SU-DHL-6 (cell line): ENCODE measurements around the gene RBM28.

Source experiments
- H2AFZ ChIP-seq: fragments of 200-600 bp; sonication (generic); 2 replicates; pipeline ENCODE4 v1.6.1; 2014; ENCODE audit warnings: low read depth, mild to moderate bottlenecking, moderate library complexity, mixed read lengths, antibody characterized with exemption, low read length; ENCODE audit not compliant: severe bottlenecking
- H3F3A ChIP-seq: fragments of 200-600 bp; shearing (Covaris generic); 2 replicates; pipeline ENCODE4 v1.6.0; 2016; ENCODE audit warnings: antibody characterized with exemption, mild to moderate bottlenecking; ENCODE audit not compliant: insufficient read depth
- H3K27ac ChIP-seq: fragments of 200-600 bp; sonication (generic); 2 replicates; pipeline ENCODE4 v1.5.1; 2016; ENCODE audit warnings: low read depth, mild to moderate bottlenecking, low read length, moderate library complexity, mixed read lengths
- H3K27me3 ChIP-seq: fragments of 200-600 bp; sonication (generic), shearing (Covaris generic); 2 replicates; pipeline ENCODE4 v1.6.0; 2014; ENCODE audit warnings: mild to moderate bottlenecking, low read length
- H3K36me3 ChIP-seq: fragments of 200-600 bp; sonication (generic); 2 replicates; pipeline ENCODE4 v1.6.1; 2014; ENCODE audit warnings: mild to moderate bottlenecking, low read length, mixed read lengths
- H3K4me2 ChIP-seq: fragments of 300-600, 200-600 bp; shearing (Covaris generic), sonication (generic); 2 replicates; pipeline ENCODE4 v1.6.0; 2014; ENCODE audit warnings: low read length, low read depth, mild to moderate bottlenecking; ENCODE audit not compliant: poor library complexity, severe bottlenecking
- H3K4me3 ChIP-seq: fragments of 200-600 bp; sonication (generic); 2 replicates; pipeline ENCODE4 v1.5.1; 2014; ENCODE audit warnings: antibody characterized with exemption, low read length, mild to moderate bottlenecking, mixed read lengths; ENCODE audit not compliant: insufficient read depth, poor library complexity, severe bottlenecking
- H3K79me2 ChIP-seq: fragments of 200-600 bp; sonication (generic); 2 replicates; pipeline ENCODE4 v1.6.1; 2014; ENCODE audit warnings: mild to moderate bottlenecking, low read length, moderate library complexity; ENCODE audit not compliant: insufficient read depth
- H3K9ac ChIP-seq: fragments of 200-600 bp; sonication (generic); 2 replicates; pipeline ENCODE4 v1.7.0; 2014; ENCODE audit warnings: mild to moderate bottlenecking, low read length
- H3K9me2 ChIP-seq: fragments of 200-600 bp; sonication (generic); replicated peaks from 2 replicates; pipeline ENCODE4 v1.6.1; 2014; ENCODE audit warnings: low read length; ENCODE audit not compliant: insufficient read depth
- H3K9me3 ChIP-seq: fragments of 200-600 bp; sonication (generic); 2 replicates; pipeline ENCODE4 v1.6.1; 2014; ENCODE audit warnings: low read length, mixed read lengths; ENCODE audit not compliant: insufficient read depth
- H4K20me1 ChIP-seq: fragments of 200-600 bp; sonication (generic); 2 replicates; pipeline ENCODE4 v1.6.1; 2014; ENCODE audit warnings: low read depth, mild to moderate bottlenecking, antibody characterized with exemption, low read length, moderate library complexity, mixed read lengths
- EZH2phosphoT487 ChIP-seq: fragments of 200-600 bp; sonication (generic), shearing (Covaris generic); conservative IDR thresholded peaks from 2 replicates; pipeline ENCODE4 v1.6.1; 2018; ENCODE audit warnings: mild to moderate bottlenecking, antibody characterized with exemption, low read length, moderate library complexity, mixed read lengths
- TF ChIP-seq, protein P1 (sequence below): fragments of 200-600 bp; sonication (generic); IDR thresholded peaks from one replicate; pipeline ENCODE4 v1.5.1; 2017; ENCODE audit warnings: antibody characterized with exemption, mild to moderate bottlenecking, low read length, moderate library complexity; ENCODE audit not compliant: insufficient read depth, poor library complexity, severe bottlenecking

RBM28 gene

DNA sequence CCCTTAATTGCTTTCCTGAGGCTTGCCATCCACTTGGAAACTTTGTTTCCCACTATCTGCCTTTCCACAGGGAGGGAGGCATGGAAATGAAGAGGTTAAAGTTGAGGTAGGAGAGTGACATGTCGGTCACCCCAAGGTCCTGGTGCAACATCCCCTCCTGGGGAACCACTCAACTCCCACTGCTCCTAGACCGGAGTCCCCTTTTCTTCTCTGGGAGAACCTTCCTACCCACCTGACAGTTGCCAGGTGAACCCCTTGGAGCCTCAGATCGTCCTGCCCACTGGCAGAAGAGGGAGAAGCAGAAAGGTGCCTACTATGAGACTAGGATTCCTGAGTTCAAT, 44.4 kb upstream of the RBM28 start:
- Histone ChIP-seq H3K4me2 (no peak overlapping the region), H3K36me3 (no peaks in the 10 kb centered on the region), H3K9me2 (no peaks in the 10 kb centered on the region), H3F3A (no peaks in the 10 kb centered on the region), H3K4me3 (no peak overlapping the region), H3K27me3 (no peaks in the 10 kb centered on the region), H3K27ac (no peak overlapping the region), H4K20me1 (no peaks in the 10 kb centered on the region), H3K9ac (no peak overlapping the region), H3K79me2 (no peaks in the 10 kb centered on the region), H2AFZ (no peak overlapping the region), H3K9me3 (no peaks in the 10 kb centered on the region)
- TF ChIP-seq, protein P1, sequence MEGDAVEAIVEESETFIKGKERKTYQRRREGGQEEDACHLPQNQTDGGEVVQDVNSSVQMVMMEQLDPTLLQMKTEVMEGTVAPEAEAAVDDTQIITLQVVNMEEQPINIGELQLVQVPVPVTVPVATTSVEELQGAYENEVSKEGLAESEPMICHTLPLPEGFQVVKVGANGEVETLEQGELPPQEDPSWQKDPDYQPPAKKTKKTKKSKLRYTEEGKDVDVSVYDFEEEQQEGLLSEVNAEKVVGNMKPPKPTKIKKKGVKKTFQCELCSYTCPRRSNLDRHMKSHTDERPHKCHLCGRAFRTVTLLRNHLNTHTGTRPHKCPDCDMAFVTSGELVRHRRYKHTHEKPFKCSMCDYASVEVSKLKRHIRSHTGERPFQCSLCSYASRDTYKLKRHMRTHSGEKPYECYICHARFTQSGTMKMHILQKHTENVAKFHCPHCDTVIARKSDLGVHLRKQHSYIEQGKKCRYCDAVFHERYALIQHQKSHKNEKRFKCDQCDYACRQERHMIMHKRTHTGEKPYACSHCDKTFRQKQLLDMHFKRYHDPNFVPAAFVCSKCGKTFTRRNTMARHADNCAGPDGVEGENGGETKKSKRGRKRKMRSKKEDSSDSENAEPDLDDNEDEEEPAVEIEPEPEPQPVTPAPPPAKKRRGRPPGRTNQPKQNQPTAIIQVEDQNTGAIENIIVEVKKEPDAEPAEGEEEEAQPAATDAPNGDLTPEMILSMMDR: no peak
- no peak for TF ChIP-seq EZH2phosphoT487

DNA sequence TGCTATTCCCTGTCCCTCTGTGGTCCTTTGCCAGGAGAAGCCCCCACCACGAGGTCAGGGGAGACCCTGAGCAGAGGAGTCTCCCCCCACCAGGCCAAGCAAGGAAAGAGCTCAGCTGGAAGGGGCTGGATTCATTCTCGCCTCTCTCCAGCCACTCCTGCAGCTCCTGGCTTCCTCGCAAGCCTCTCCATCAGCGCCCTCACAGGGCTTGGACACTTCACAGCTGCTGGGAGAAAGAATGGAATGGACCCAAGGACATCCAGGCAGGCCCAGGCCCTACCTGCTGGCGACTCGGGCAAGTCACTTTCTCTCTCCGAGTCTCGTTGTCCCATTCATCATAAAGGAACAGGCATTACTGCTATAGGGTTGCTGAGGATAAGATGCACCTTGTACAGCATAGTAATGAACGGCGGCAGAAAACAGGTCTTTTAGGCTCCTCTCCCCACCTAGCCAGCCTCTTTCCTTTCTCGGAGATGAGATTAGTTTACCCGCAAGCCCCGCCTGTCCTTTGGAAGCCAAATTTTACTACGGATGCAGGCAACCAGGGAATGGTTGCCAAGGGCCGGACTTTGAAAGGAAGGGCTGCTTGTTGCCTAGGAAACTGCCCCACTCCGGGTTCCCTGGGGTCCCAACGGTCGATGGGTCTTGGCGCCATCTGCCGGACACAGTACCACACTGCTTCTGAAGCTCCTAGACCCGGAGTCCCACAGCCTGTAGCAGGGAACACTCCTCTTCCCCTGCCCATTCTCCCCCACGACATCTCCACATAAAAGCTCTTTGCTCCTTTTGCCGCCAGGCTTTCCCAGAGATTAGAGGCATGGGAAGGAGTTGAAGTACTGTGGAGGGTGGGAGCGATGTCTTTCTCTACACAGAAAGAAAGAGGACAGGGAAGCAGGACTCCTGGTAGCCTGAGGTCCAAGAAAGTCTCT, 43.8 kb upstream of the RBM28 start:
- no peak for TF ChIP-seq EZH2phosphoT487
- TF ChIP-seq, protein P1: peak; percentile 71
- no peak overlapping the region for H3K4me3 ChIP-seq
- H3K4me2 ChIP-seq: no peak overlapping the region
- H3K9me3 ChIP-seq: no peaks in the 10 kb centered on the region
- no peak overlapping the region for H3K9ac ChIP-seq
- no peak overlapping the region for H2AFZ ChIP-seq
- H3K27me3 ChIP-seq: no peaks in the 10 kb centered on the region
- no peak overlapping the region for H3K27ac ChIP-seq
- H3K9me2 ChIP-seq: no peaks in the 10 kb centered on the region
- H3K36me3 ChIP-seq: no peaks in the 10 kb centered on the region
- H4K20me1 ChIP-seq: no peaks in the 10 kb centered on the region
- no peaks in the 10 kb centered on the region for H3K79me2 ChIP-seq
- no peaks in the 10 kb centered on the region for H3F3A ChIP-seq

DNA sequence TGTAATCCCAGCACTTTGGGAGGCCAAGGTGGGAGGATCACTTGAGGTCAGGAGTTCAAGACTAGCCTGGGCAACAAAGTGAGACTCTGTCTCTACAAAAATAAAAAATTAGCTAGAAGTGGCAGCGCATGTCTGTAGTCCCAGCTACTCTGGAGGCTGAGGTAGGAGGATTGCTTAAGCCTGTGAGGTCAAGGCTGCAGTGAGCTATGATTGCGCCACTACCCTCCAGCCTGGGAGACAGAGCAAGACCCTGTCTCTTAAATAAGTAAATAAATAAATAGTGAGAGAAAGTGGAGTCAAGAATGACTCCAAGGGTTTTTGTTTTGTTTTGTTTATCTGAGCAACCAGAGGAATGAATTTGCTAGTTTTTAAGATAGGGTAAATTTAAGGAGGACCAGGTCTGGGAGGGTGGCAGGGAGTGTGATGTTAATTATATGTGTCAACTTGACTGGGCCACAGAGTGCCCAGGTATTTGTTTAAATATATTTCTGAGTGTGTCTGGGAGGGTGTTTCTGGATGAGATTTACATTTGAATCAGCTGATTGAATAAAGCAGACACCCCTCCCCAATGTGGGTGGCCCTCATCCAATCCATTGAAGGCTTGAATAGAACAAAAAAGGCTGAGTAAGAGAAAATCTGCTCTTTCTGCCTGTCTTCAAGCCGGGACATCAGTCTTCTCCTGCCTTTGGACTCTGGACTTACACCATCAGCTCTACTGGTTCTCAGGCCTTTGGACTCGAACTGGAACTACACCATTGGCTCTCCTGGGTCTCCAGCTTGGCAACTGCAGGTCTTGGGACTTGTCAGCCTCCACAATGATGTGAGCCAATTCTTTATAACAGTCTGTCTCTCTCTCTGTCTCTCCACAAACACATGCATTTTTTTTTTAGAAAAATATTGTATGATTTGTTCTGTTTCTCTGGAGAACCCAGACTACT, 42.5 kb upstream of the RBM28 start:
- Histone ChIP-seq H3K9me2 (no peaks in the 10 kb centered on the region), H3K4me3 (no peak overlapping the region), H4K20me1 (no peaks in the 10 kb centered on the region), H3K36me3 (no peaks in the 10 kb centered on the region), H3K79me2 (no peaks in the 10 kb centered on the region), H2AFZ (no peak overlapping the region), H3F3A (no peaks in the 10 kb centered on the region), H3K27ac (no peak overlapping the region), H3K9me3 (no peaks in the 10 kb centered on the region), H3K4me2 (no peak overlapping the region), H3K27me3 (no peaks in the 10 kb centered on the region), H3K9ac (no peak overlapping the region)
- no peak for TF ChIP-seq EZH2phosphoT487
- TF ChIP-seq, protein P1: no peak
